NCI-H2029 treated with DMSO at 0.1 percent for 48 hours (cell line): ENCODE data around the gene TMEM191C.
"Not testable (repeated sequence)": the region's sequence is repeated elsewhere in the genome, so short reads cannot be mapped to it uniquely, and the experiment has no call there.

Experiments used
- DNase-seq: peaks from one replicate; lab custom pipeline; 2025; lab: John Stamatoyannopoulos, UW

Gene TMEM191C

GRCh38 chr22:21473664-21474063, 6.5 kb downstream of the TMEM191C start:
- not testable (repeated sequence) for DNase-seq

GRCh38 chr22:21484039-21484438, 16.9 kb downstream of the TMEM191C start:
- not testable (repeated sequence) for DNase-seq

DNA sequence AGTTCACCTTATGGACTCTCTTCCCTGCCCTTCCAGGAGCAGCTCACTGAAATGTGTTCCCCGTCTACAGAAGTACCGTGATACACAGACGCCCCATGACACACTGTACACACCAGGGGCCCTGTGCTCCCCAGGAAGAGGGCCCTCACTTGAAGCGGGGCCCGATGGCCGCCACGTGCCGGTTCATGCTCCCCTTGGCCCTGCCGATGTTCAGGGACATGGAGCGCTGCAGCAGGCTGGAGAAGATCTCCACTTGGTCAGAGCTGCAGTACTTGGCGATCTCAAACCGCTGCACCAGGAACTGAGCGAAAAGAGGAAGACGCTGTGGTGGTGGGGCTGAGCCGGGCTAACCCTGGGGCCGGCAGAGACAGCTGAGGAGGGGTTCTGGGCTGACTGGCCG, 20.5 kb downstream of the TMEM191C start:
- not testable (repeated sequence) for DNase-seq

GRCh38 chr22:21489149-21489680, 22.0 kb downstream of the TMEM191C start:
- DNase-seq = not testable (repeated sequence)

DNA sequence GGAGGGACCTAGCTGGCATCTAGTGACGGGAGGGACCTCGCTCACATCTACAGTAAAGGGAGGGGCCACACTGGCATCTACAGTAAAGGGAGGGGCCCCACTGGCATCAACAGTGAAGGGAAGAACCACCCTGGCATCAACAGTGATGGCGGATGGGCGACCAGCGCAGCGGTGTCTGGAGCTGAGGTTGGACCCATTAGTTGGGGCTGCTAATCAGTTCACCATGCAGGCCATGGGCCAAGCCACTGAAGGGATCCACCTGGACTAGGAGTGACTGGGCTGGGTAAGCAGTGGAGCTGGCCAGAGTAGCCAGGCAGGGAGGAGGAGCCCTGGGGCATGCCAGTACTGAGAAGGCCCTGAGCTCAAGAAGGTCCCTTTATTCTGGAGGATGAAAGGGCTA, 23.4 kb downstream of the TMEM191C start:
- DNase-seq = not testable (repeated sequence)

GRCh38 chr22:21492271-21492670, 25.1 kb downstream of the TMEM191C start:
- DNase-seq = not testable (repeated sequence)

- not testable (repeated sequence) for DNase-seq
These were observed 26.9 kb downstream of the TMEM191C start for GRCh38 chr22:21493789-21494782.

GRCh38 chr22:21497984-21498383, 30.8 kb downstream of the TMEM191C start:
- DNase-seq = not testable (repeated sequence)

DNA sequence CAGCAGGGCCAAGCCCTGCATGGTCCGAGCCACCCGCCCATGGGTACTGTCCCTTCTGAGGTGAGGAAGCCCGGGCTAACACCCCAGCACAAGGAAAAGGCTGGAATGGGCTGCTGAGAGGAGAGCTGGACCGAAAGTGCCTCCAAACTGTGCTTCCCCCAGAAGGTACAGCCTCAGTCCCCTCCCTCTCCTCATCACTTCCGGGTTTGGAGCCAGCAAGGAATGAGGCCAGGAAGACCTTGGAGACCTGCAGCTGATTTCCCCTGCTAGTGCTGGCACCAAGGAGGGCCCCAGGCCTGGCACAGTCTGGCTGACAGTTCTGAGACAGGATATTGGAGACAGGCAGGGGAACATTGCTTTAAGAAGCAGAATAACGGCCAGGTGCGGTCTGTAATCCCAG, 31.3 kb downstream of the TMEM191C start:
- DNase-seq = not testable (repeated sequence)

DNA sequence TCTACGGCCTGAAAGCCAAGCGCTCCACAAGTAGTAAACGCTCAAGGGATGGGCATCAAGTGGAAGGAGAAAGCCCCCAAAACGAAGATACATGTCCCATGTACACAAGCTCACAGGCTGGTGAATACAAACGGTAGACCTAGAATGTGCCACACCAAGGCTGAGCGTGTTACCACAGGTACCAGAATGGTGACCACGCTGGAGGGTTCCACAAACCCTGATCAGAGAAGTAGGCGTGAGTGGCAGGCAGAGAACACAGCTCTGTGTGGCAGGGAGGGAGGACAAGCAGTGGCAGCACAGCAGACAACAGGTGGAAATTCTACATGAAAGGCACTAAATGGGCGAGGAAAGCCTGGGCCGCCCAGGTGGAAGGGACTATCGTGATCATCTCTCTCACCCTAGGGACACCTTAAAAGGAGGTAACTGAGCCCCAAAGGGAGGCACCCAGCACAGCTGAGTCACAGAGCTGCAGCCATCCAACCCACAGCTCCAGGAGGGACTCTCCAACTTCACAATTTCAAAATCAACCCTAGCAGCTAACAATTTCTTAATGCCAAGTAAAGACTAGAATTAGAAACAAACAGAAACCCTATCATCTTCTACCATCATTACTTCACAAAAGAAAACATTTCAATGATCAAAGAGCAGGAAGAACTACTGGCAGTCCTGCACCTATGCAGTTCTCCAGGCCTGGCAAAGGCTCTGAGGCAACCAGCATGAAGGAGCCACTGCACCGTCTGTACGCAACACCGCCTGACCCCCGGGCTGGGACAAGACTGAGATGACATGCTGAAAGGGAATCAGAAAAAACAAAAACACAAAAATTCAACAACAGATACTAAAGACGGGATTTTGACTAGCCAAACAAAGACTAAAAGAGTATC, 32.7 kb downstream of the TMEM191C start:
- not testable (repeated sequence) for DNase-seq

GRCh38 chr22:21510397-21510796, 43.2 kb downstream of the TMEM191C start:
- not testable (repeated sequence) for DNase-seq

- DNase-seq = not testable (repeated sequence)
These were observed 44.8 kb downstream of the TMEM191C start for GRCh38 chr22:21512022-21512421.

- not testable (repeated sequence) for DNase-seq
These were observed 46.9 kb downstream of the TMEM191C start for GRCh38 chr22:21514117-21514516.

DNA sequence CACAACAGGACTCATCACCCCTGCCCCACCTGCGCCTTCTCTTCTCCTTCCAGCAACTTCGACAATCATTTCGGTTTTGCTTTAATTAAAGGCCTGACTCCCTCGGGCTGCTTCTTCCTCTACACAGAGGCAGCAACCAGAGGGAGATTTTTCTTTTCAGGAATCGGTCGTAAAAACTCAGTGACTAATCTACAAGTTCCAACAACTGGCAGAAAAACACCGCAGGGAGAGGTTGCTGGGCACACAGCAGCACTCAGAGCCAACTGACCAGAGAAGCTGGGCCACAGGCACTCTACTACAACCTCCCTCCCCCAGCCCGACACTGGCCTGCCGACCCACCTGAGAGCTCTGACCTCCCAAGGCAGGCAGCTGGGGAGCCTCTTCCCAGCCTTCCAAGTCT, 48.0 kb downstream of the TMEM191C start:
- DNase-seq = not testable (repeated sequence)

DNA sequence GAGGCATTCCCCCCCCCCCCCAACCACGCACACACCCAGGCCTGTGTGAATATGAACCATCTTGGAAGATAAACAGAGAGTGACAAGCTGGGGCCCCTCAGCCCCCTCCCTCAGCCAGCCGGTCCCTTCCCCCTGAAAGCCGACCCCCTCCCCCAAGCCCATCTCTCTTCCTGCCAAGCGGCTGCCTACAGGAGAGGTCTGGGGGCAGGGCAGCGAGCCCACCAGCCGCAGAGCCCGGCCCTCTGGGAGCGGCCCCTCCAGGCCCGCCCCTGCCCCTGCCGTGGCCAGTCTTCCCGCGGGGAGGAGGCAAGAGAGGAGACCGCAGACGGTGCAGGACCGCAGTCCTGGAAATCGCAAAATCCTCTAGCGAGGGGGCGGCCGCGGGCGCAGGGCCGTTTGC, 49.3 kb downstream of the TMEM191C start:
- not testable (repeated sequence) for DNase-seq

DNA sequence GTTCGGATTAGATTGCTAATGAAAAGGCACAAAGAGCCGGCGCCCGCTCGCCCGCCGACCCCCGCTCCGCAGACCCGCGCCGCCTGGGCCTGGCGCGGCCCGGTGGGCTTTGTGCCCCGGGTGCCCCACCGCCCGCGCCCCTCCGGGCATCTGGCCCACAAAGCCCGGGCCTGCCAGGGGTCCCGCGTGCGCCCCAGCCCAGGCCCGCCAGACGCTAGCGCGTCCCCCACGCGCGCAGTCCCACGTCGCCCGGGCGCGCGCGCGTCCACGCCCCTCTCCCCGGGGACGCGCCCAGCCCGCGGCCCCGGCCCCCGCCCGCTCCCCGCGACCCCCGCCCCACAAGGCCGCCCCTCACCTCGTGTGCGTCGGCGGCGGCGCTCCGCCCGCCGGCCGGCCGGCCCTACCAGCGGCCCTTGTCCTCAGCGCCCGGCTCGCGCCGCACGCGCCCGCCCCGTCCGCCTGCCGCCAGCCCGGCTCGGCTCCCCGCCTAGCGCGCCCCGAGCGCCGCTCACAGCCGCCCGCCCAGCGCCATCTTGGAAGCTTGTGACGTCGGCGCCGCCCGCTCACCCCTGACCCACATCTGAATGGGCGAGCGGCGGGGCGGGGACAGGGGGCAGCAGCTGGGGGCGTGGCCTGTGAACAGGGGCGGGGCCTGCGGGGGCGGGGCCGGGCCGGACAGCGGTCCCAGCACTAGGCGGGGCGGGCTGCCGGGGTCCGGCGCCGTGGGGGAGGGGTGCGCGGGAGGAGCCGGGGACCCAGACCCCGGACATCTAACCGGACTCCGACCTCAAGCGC, 50.0 kb downstream of the TMEM191C start:
- DNase-seq = not testable (repeated sequence)
